GM18870 (cell line): ENCODE results near the gene CITED2.
"Not testable (repeated sequence)": the region's sequence is repeated elsewhere in the genome, so short reads cannot be mapped to it uniquely, and the experiment has no call there.

ENCODE experiments used
- ATAC-seq: cut with Tn5 transposase; IDR thresholded peaks from one replicate; pipeline ENCODE4 v1.9.1; 2021; ENCODE audit warnings: moderate library complexity; ENCODE audit not compliant: unreplicated experiment

CITED2 gene

GRCh38 chr6:139367810-139368351 lies 6.6 kb downstream of the CITED2 start:
- no peak for ATAC-seq

- ATAC-seq, result no peak
These were observed 9.5 kb downstream of the CITED2 start for GRCh38 chr6:139364982-139365379.

- ATAC-seq, result peak; percentile 43
These were observed 10.0 kb downstream of the CITED2 start for GRCh38 chr6:139364302-139364981.

- ATAC-seq, result not testable (repeated sequence)
These were observed 10.7 kb downstream of the CITED2 start for GRCh38 chr6:139363797-139364196.

GRCh38 chr6:139363123-139363522 lies 11.3 kb downstream of the CITED2 start:
- not testable (repeated sequence) for ATAC-seq

- no peak for ATAC-seq
These were observed 13.2 kb downstream of the CITED2 start for GRCh38 chr6:139361211-139361610.

GRCh38 chr6:139356924-139357323 lies 17.5 kb downstream of the CITED2 start:
- no peak for ATAC-seq

GRCh38 chr6:139355777-139356445 lies 18.5 kb downstream of the CITED2 start:
- no peak for ATAC-seq

GRCh38 chr6:139355172-139355571 lies 19.3 kb downstream of the CITED2 start:
- ATAC-seq, result peak; percentile 70

- ATAC-seq, result no peak
These were observed 20.3 kb downstream of the CITED2 start for GRCh38 chr6:139354189-139354588.

GRCh38 chr6:139349464-139350020 lies 24.9 kb downstream of the CITED2 start:
- ATAC-seq, result no peak

GRCh38 chr6:139346392-139346791 lies 28.1 kb downstream of the CITED2 start:
- ATAC-seq, result no peak

- ATAC-seq, result no peak
These were observed 30.1 kb downstream of the CITED2 start for GRCh38 chr6:139344186-139344963.

GRCh38 chr6:139343052-139343750 lies 31.2 kb downstream of the CITED2 start:
- ATAC-seq, result no peak

- ATAC-seq, result no peak
These were observed 33.4 kb downstream of the CITED2 start for GRCh38 chr6:139341060-139341459.

- ATAC-seq, result no peak
These were observed 35.7 kb downstream of the CITED2 start for GRCh38 chr6:139338795-139339194.

- ATAC-seq, result no peak
These were observed 36.6 kb downstream of the CITED2 start for GRCh38 chr6:139337830-139338229.

GRCh38 chr6:139337001-139337400 lies 37.4 kb downstream of the CITED2 start:
- ATAC-seq, result no peak

GRCh38 chr6:139336488-139336887 lies 38.0 kb downstream of the CITED2 start:
- ATAC-seq, result no peak

- ATAC-seq, result no peak
These were observed 38.8 kb downstream of the CITED2 start for GRCh38 chr6:139335447-139336210.
